HUDEP-2 (cell line): ENCODE data around the gene APPL1.
"Not testable (repeated sequence)": the region's sequence is repeated elsewhere in the genome, so short reads cannot be mapped to it uniquely, and the experiment has no call there.

ENCODE experiments used
- DNase-seq, 76 experiments: peaks; one replicate each; lab custom pipeline; 2025; ENCODE audit not compliant: unreplicated experiment in 76 of 76; lab: John Stamatoyannopoulos, UW

APPL1 gene

DNA sequence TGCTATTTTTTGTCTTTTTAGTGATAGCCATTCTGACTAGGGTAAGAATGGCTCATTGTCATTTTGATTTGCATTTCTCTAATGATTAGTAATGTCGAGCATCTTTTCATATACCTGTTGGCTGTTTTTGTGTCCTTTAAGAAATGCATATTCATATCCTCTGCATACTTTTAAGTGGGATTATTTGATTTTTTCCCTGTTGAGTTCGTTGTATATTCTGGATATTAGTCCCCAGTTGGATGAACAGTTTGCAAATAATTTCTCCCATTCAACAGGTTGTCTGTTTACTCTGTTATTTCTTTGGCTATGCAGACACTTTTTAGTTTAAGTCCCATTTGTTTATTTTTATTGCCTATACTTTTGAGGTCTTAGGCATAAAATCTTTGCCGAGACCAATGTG is 34.4 kb downstream of the APPL1 start:
- no peak for DNase-seq

DNA sequence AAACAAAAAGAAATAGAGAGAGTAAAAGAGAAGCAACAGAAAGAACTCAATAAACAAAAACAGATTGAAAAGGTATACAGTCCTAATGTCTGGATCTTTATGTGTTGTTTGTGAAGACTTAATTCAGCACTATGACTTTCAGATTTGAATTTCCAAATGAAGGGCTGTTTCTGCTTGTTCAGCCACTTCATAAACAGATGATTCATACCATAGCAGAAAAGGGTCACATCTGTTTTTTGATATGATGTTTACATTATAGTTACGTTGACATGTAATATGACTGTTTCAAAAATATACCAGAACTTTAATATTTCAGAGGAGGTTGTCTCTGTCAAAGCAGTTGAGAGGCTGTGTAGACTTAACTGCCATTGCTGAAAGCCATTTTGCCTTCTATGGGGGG is 40.9 kb downstream of the APPL1 start:
- no peak for DNase-seq

GRCh38 chr3:57274845-57275244 is 47.3 kb downstream of the APPL1 start:
- DNase-seq = no peak

DNA sequence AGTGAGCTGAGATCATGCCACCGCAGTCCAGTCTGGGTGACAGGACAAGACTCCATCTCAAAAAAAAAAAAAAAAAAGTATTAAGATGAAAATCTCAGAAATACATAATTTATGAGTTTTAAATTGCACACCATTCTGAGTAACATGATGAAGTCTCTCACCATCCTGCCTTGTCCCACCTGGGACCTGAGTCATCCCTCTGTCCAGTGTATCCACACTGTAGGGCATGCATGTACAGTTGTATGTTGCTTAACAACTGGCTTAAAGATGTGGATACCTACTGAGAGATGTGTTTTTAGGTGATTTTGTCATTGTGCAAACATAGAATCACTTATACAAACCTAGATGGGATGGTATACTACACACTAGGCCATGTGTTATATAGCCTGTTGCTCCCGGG is 47.9 kb downstream of the APPL1 start:
- DNase-seq = no peak

GRCh38 chr3:57278237-57278636 is 50.7 kb downstream of the APPL1 start:
- DNase-seq = no peak

DNA sequence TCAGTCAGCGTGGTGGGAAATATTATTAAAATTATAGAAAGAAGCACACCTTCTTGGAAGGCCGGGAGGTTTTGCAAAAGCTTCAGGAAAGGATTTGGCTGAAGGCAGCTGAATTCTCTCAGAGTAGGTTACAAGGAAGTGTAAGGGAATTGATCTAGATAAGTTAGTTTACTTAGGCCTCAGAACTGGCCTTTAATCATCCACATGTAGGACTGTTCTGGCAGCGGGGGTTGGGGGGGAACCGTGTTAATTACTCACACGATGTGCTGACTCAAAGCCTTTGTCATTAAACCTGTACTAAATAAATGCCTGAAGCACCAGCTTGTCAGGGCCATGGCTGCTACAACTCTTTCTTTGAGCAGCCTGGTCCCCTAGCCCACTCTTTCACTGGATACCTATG is 52.2 kb downstream of the APPL1 start:
- no peak for DNase-seq

DNA sequence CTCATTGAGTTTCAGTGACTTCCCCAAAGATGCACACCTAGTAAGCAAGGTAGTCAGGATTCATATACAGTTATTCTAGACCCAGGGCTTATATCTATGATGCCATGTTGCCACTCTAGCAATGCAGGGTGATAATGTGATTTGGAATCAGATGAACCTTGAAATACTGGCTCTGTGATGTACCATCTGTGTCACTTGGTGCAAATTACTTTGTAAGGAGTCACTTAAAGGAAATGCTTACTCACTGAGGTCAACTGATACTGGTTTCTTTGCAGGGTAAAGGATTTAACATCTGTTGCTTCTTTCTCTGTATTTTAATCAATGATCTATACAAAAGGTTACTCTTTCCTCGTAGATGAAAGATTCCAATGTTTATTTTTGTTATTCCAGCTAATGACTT is 54.2 kb downstream of the APPL1 start:
- peak in 1 of 76 experiments; percentile 3 for DNase-seq

DNA sequence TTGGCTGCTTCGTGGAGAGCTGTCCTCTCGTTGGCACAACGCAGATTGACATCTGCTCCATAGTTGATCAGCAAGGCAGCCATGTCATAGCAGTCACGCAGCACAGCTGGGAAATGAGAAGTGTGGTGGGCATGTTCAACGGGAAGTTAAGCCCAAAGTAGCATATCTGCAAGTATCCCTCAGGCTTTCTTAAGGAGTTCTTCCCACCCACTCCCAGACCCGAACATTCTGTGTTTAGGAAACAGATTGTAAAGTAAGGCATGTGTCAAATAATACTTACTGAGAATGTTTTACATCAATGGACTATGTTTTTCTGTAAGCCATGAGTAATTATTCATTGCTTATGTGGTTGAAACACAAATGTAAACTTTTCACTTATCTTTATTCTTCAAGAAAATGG is 55.8 kb downstream of the APPL1 start:
- DNase-seq = no peak

DNA sequence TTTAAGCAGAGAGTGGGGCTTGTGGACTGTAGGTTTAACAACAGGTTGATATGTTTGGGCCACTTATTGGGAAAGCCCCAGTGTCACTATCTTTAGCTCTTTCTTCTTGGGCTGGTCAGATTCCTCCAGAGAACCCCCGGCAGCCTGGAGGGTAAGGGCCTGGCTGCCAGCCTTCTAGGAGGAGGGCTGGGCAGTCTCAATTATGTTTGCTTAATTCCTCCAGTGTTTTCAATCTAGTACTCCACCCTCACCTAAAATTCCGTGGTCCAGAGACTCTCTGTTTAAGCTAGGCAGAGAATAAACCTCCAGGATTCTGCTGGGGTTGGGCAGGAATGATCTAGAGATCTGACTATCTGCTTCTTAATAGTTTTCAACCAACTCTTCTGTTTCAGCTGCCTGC is 59.7 kb downstream of the APPL1 start:
- DNase-seq = no peak

DNA sequence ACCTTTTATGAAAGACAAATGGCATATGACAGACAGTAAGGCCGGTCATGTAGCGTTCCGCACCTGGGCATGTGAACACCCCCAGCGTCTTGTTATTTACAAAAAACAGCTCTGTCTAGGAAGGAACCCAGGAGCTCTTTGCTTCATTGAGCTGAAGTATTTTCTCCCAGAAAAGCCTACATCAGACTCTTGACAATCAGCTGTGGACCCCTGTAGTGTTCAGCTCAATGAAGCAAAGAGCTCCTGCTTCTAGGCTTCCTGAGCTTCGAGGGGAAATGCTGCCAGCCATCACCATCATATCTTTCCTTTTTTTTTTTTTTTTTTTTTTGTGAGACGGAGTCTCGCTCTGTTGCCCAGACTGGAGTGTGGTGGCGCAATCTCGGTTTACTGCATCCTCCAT is 60.9 kb downstream of the APPL1 start:
- DNase-seq = no peak

DNA sequence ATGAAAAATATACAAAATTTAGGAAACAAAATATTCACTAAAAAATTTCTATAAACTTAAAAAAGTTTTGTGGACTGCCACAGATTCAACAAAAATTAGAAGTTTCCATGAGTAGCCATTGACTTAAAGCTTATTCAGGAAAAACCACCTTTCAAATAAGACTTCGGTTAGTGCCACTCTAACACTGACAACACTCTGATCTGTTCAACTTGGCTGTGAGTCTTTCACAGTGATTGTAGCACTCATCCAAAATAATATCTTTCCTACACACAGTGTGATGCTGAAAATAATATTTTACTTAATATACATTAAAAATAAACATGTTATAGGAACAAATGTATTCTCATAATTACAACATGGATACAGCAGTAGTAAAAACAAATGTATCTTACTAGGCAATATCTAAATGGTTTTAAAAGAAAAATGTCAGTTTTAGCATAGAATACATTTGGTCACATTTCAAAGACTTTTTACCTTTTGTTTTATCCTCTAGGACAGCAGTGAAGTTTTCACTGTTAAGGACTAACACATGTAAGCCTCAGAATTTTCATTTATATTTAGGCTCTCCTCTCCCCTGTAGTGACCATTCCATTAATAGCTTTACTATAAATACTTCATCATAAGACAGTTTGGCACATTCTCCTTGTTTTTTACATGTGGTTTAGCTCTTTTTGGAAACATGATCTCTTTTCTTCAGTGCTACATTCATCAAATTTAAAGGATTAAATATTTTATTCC is 64.8 kb downstream of the APPL1 start, which contains the start of gene ASB14:
Gene ASB14, minus strand, starts transcription at position 527 of the 738 bp plus-strand sequence. CDS start 652 bp downstream, outside the sequence.
- DNase-seq = no peak

DNA sequence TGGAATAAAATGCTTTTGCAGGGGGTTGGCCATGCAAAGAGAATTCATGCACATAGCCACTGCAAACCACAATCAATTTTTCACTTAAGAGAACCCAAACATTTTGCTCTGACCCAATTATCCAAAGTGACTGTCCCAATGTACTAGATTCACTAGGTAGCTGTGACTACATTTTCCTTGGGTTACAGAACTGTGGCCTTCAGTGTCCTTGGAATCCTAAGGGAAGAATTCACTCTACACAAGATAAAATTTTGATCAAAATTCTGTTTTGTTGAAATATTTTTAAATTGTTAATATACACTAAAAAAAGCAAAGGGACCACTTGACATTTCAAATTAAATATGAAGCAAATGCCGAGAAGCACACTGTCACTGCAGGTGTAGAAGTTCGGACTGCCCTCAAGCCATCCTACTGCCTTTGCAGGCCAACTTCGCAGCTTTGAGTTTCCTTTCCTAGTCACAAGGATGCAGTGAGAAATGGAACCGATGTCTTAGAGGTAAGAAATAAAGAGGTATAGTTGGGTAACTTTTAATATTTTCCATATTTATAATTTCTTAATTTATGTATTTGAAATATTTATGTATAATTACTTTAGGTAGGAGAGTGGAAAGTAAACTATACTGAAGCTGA is 65.5 kb downstream of the APPL1 start:
- DNase-seq = no peak

GRCh38 chr3:57298041-57298440 is 70.5 kb downstream of the APPL1 start:
- no peak for DNase-seq

DNA sequence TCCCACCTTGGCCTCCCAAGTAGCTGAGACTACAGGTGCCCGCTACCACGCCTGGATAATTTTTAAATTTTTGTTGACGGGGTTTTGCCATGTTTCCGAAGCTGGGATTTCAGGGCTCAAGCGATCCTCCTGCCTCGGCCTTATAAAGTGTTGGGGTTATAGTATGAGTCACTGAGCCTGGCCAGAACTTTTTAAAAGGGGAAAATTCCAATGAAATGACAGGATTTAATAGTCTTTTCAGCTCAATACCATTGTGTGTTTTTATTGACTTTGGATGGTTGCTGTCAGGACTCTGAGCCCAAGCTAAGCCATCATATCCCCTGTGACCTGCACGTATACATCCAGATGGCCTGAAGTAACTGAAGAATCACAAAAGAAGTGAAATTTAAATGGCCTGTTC is 76.0 kb downstream of the APPL1 start:
- DNase-seq = not testable (repeated sequence)

GRCh38 chr3:57309769-57310360 is 82.3 kb downstream of the APPL1 start:
- DNase-seq = no peak

- DNase-seq = no peak
Measured at GRCh38 chr3:57314204-57314603, 86.7 kb downstream of the APPL1 start.
